KBM-7 (cell line): ENCODE measurements around the gene FILIP1.
"Not testable (repeated sequence)": the region's sequence is repeated elsewhere in the genome, so short reads cannot be mapped to it uniquely, and the experiment has no call there.

Source experiments
- DNase-seq: peaks from one replicate; pipeline ENCODE4 v3.0.0-alpha.2; 2015
- in situ Hi-C: fragments of 300-500 bp; cut with MboI; formaldehyde crosslinking; loops from 2 replicates; pipeline ENCODE4 v1.14.3; 2020; ENCODE audit warnings: low sequenced_read_pairs, low pct_unique_long_range_greater_than_20kb, mixed read lengths

FILIP1 gene

GRCh38 chr6:75467966-75468365 lies 25.6 kb downstream of the FILIP1 start:
- in situ Hi-C loops = no loop called here
- DNase-seq = no peak

- DNase-seq = no peak
- in situ Hi-C loops = no loop called here
Observed at GRCh38 chr6:75467284-75467683, 26.3 kb downstream of the FILIP1 start.

- no peak for DNase-seq
- in situ Hi-C loops = no loop called here
Observed at GRCh38 chr6:75466636-75467035, 27.0 kb downstream of the FILIP1 start.

- in situ Hi-C loops = no loop called here
Observed at GRCh38 chr6:75463908-75464307, 29.7 kb downstream of the FILIP1 start.

GRCh38 chr6:75463061-75463460 lies 30.5 kb downstream of the FILIP1 start:
- DNase-seq = no peak
- in situ Hi-C loops = no loop called here

More at GRCh38 chr6:75463908-75464307, 29.7 kb downstream of the FILIP1 start:
- DNase-seq = no peak

GRCh38 chr6:75460681-75461080 lies 32.9 kb downstream of the FILIP1 start:
- in situ Hi-C loops = no loop called here
- no peak for DNase-seq

GRCh38 chr6:75458895-75459294 lies 34.7 kb downstream of the FILIP1 start:
- no peak for DNase-seq
- in situ Hi-C loops = no loop called here

- in situ Hi-C loops = no loop called here
- peak; percentile 9 for DNase-seq
Observed at GRCh38 chr6:75450903-75451302, 42.7 kb downstream of the FILIP1 start.

- DNase-seq = no peak
- in situ Hi-C loops = no loop called here
Observed at GRCh38 chr6:75449630-75450206, 43.9 kb downstream of the FILIP1 start.

- in situ Hi-C loops = no loop called here
- no peak for DNase-seq
Observed at GRCh38 chr6:75446241-75446880, 47.2 kb downstream of the FILIP1 start.

GRCh38 chr6:75445738-75446137 lies 47.9 kb downstream of the FILIP1 start:
- DNase-seq = no peak
- in situ Hi-C loops = no loop called here

GRCh38 chr6:75444899-75445298 lies 48.7 kb downstream of the FILIP1 start:
- DNase-seq = no peak
- in situ Hi-C loops = no loop called here

- in situ Hi-C loops = not testable (repeated sequence)
Observed at GRCh38 chr6:75441883-75442282, 51.7 kb downstream of the FILIP1 start.

GRCh38 chr6:75441479-75441878 lies 52.1 kb downstream of the FILIP1 start:
- DNase-seq, in situ Hi-C loops: not testable (repeated sequence)

More at GRCh38 chr6:75441883-75442282, 51.7 kb downstream of the FILIP1 start:
- not testable (repeated sequence) for DNase-seq

GRCh38 chr6:75438442-75439116 lies 55.0 kb downstream of the FILIP1 start:
- no peak for DNase-seq
- in situ Hi-C loops = no loop called here

GRCh38 chr6:75438013-75438431 lies 55.6 kb downstream of the FILIP1 start:
- no peak for DNase-seq
- in situ Hi-C loops = no loop called here

GRCh38 chr6:75437421-75437891 lies 56.1 kb downstream of the FILIP1 start:
- in situ Hi-C loops = no loop called here
- no peak for DNase-seq

GRCh38 chr6:75436869-75437268 lies 56.7 kb downstream of the FILIP1 start:
- no peak for DNase-seq
- in situ Hi-C loops = no loop called here

- in situ Hi-C loops, DNase-seq: not testable (repeated sequence)
Observed at GRCh38 chr6:75432809-75433208, 60.8 kb downstream of the FILIP1 start.

- in situ Hi-C loops = no loop called here
- DNase-seq = no peak
Observed at GRCh38 chr6:75431379-75431778, 62.2 kb downstream of the FILIP1 start.
